ENCODE results near the gene CDH2.

The CDH2 gene

GRCh38 chr18:28040211-28040610 is 136.7 kb downstream of the CDH2 start:
- no peak for DNase-seq

- DNase-seq = no peak
Observed at GRCh38 chr18:28039691-28040090, 137.2 kb downstream of the CDH2 start.

GRCh38 chr18:28039078-28039477 is 137.9 kb downstream of the CDH2 start:
- DNase-seq = no peak

- DNase-seq = no peak
Observed at GRCh38 chr18:28036488-28036887, 140.4 kb downstream of the CDH2 start.

GRCh38 chr18:28034567-28034966 is 142.4 kb downstream of the CDH2 start:
- no peak for DNase-seq

- no peak for DNase-seq
Observed at GRCh38 chr18:28032177-28032576, 144.8 kb downstream of the CDH2 start.

GRCh38 chr18:28030458-28030857 is 146.5 kb downstream of the CDH2 start:
- no peak for DNase-seq

- DNase-seq = no peak
Observed at GRCh38 chr18:28027755-28028154, 149.2 kb downstream of the CDH2 start.

GRCh38 chr18:28019425-28020108 is 157.4 kb downstream of the CDH2 start:
- no peak for DNase-seq

GRCh38 chr18:28018351-28018750 is 158.6 kb downstream of the CDH2 start:
- no peak for DNase-seq

GRCh38 chr18:28015671-28016070 is 161.3 kb downstream of the CDH2 start:
- peak in 1 of 14 donors; percentile 55 for DNase-seq

GRCh38 chr18:28013066-28013465 is 163.9 kb downstream of the CDH2 start:
- DNase-seq = no peak

- DNase-seq = no peak
Observed at GRCh38 chr18:28012336-28012735, 164.6 kb downstream of the CDH2 start.

GRCh38 chr18:28009589-28009988 is 167.3 kb downstream of the CDH2 start:
- no peak for DNase-seq

- DNase-seq = no peak
Observed at GRCh38 chr18:28007841-28008240, 169.1 kb downstream of the CDH2 start.

- peak in 4 of 14 donors; percentile 3 to 29 (median 10) for DNase-seq
Observed at GRCh38 chr18:28005164-28005563, 171.8 kb downstream of the CDH2 start.

GRCh38 chr18:28004606-28005005 is 172.3 kb downstream of the CDH2 start:
- no peak for DNase-seq

- DNase-seq = peak in 1 of 14 donors; percentile 50
Observed at GRCh38 chr18:28003451-28003850, 173.5 kb downstream of the CDH2 start.

GRCh38 chr18:28002841-28003240 is 174.1 kb downstream of the CDH2 start:
- DNase-seq = no peak

- no peak for DNase-seq
Observed at GRCh38 chr18:27996801-27997272, 180.1 kb downstream of the CDH2 start.

GRCh38 chr18:27995770-27996502 is 181.0 kb downstream of the CDH2 start:
- no peak for DNase-seq

GRCh38 chr18:27994571-27994970 is 182.4 kb downstream of the CDH2 start:
- no peak for DNase-seq

- no peak for DNase-seq
Observed at GRCh38 chr18:27991391-27991790, 185.5 kb downstream of the CDH2 start.

- peak in 1 of 14 donors; percentile 3 for DNase-seq
Observed at GRCh38 chr18:27985832-27986231, 191.1 kb downstream of the CDH2 start.
